ENCODE data around the gene KMT5B.
A peak's percentile ranks its signal among the peaks of the same experiment; 100 is the strongest.

Gene KMT5B

DNA sequence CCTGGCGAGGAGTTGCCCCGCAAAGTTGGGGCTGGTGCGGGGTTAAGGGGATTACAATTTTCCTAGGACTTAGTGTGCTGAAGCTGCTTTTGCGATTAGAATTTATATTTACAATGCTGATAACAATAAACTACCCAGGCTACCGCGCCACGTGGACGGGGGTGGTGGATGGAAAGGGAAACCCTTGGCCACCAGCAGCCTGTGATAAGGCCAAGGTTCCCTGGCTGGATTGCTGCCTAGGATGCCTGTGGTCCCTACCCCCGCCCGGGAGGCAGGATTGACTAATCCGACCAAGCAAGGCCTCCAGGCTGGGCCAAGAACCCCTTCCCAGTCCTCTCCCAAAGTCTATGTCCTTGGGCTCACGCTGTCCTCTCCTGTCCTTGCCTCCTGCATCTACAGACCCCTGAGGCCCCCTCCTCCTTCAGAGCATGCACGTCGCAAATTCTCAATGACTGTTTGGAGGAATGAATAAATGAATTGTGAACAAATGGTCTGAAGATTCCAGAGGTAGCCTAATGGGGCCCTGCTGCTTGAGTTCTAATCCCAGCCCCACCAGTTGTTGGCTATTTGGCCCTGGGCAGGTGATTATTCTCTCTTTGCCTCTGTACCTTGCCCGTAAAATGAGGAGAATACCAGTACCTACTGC is 84.3 kb downstream of the KMT5B start:
- H3K27ac ChIP-seq = peak overlapping the region in 9 of 21 experiments; percentile 5 to 80 (median 47)

DNA sequence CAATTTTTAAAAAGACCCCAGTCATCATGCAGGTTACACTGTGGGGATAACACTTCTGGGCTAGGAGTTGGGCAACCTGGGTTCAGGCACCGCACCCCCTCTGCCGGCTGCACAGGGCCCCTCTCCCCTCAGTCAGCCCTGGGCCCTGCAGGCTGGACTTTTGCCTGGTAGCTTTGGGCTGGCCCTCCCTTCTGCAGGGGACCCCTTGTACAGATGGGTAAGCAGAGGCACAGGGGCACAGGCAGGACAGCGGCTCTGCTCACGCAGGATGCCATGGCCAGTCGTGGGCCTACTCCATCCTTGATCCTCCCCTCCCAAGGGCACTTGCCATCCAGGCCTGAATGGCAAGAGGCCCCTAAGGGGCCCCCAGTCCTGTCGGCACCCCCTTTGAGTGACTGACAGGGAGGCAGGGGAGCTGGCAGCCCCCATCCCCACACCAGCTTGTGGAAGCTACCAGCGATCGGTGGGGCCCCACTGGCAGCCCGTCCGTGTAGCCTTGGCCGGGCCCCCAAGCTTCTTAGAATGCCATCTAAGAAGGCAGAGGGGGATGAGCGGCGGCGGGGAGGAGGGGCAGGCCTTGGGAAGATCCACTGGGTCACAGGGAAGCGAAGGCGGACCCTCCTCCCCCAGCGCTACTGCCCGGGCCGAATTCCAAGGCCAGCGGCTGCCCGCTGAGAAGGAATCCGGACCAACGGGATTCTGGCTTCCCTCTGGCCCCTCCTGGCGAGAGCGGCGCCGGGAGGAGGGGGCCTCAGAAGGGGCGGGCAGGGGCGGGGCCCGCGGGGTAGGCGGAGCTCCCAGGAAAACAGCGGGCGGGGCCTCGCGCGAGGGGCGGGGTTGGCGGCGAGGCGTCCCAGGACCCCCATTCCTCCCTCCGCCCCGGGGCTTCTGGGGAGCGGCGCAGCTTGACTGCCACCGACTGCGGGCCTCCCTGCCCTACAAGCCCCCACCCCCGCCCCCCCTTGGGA is 85.1 kb downstream of the KMT5B start:
- H3K4me3 ChIP-seq = peak overlapping the region; percentile 19 to 37 (median 27)
- H3K27ac ChIP-seq = peak overlapping the region in 10 of 21 experiments; percentile 10 to 80 (median 49)

More for the DNA sequence above, 84.3 kb downstream of the KMT5B start:
- H3K4me3 ChIP-seq = peak overlapping the region; percentile 19 to 37 (median 27)

DNA sequence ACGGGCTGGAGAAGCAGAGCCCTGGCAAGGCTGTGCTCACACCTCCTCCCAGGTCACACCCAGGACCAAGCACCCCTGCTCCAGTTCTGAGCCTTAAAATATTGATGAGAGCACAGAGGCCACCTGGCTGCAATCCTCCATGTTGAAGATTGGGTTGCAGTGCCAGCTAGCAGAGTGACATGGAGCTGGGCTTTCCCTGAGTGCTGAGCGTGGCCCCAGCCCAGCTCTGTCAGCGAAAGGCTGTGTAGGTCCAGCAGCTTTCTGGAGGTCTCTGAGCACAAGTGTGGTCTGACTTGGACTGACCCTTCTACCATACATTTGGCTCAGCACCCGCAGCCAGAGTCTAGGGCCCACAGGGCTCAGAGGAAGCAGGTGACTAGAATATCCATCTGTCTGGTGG is 87.9 kb downstream of the KMT5B start:
- no peak overlapping the region for H3K27ac ChIP-seq
- no peak overlapping the region for H3K4me3 ChIP-seq

DNA sequence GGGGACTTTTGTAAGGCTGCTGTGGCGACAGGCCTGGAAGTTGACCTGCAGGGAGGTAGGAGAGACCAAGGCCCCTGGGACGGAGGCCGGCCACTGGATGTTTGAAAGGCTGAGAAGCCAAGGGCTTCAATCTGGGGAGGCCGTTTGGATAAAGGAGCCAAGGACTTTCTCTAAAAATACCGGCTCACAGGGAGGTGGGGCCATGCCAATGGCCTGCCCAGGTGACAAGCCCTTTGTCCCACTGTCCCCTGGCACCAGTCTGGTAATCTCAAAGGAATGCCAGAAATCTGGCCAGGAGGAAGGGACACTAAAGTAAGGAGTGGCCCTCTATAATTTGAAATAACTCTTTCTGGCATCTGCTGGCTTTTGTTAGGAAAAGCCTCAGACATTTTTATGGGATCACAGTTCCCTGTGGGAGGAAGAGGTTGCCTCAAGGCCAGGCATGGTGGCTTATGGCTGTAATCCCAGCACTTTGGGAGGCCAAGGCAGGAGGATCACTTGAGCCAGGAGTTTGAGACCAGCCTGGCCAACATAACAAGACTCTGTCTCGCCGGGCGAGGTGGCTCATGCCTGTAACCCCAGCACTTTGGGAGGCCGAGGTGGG is 90.1 kb downstream of the KMT5B start:
- Histone ChIP-seq H3K27ac (peak overlapping the region in 1 of 21 experiments; percentile 26), H3K4me3 (no peak overlapping the region)

DNA sequence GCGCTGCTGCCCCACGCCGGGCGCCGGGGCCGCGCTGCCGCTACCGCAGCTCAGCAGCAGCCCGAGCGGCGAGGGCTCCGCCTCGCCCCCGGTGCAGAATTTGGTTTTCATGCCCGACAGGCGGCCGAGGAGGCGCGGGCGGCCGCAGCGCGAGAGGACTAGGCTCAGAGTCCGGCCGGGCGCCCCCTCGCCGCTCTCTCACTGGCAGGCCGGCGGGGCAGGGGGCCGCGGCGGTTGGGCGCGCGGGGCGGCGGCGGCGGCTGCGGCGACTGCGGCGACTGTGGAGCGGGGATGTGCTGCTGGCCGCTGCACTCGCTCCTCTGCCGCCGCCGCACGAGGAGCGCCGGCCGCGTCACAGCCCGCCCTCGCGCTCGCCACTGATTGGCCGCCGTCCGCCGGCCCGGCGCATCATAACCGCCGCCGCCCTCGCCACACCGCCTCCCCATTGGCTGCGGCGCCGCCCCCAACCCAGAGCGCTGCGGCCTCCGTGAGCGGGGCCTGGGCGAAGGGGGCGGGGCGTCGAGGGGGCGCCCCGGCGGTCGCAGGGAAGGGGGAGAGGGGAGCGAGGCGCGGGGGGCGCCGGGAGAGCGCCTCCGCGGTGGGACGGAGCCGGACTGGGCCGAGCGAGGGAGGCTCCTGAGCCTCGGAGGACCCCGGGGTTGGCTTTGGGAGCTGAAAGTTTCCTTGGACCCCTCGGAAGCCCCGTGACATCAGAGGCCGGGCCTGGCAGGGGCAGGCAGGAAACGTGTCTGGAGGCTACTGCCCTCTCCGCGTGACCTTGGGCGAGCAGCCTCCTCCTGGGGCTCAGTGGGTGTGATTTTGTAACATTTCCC is 91.8 kb downstream of the KMT5B start, which contains the start of gene CHKA:
Gene CHKA, minus strand, starts transcription at position 322 of the 833 bp plus-strand sequence. Its CDS starts 211 bp downstream, at position 111.
- Histone ChIP-seq H3K4me3 (peak within 1 kb of the TSS; percentile 43 to 63 (median 56)), H3K27ac (peak within 1 kb of the TSS; percentile 73 to 99 (median 86))

DNA sequence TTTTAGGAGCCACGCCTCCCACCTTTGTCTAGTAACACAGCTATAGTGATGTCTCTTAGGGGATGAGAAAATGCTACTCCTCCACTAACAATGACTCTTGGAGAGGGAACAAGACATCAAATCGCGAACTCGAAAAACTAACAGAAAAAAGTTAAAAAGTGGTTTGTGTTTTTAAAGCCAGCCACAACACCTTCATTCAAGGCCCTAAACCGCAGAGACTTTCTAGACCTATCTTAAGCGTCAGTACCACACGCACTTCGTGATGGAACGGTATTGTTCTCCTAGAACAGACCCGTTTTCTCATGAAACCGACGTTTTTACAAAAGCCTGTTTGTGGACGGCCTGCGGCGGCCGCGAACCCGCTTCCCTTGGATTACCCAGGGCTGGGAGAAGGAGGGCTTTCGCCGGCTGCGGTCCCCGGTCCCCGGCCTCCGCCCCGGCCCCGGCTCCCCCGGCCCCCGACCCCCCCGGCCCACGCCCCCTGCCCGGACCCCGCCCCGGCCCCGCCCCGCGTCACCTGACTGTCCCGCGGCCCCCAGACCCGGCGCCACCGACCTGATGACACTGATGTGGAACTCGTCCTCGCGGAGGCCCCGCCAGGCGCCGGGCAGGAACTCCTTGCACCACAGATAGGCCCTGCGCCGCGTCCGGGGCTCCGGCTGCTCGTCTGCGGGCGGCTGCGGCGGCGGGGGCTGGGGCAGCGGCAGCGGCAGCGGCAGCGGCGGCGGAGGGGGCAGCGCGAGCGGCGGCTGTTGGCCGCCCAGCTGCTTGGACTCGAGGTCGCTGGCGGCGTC is 92.6 kb downstream of the KMT5B start:
- Histone ChIP-seq H3K27ac (peak overlapping the region in 16 of 21 experiments; percentile 33 to 99 (median 78)), H3K4me3 (peak overlapping the region; percentile 43 to 63 (median 56))

DNA sequence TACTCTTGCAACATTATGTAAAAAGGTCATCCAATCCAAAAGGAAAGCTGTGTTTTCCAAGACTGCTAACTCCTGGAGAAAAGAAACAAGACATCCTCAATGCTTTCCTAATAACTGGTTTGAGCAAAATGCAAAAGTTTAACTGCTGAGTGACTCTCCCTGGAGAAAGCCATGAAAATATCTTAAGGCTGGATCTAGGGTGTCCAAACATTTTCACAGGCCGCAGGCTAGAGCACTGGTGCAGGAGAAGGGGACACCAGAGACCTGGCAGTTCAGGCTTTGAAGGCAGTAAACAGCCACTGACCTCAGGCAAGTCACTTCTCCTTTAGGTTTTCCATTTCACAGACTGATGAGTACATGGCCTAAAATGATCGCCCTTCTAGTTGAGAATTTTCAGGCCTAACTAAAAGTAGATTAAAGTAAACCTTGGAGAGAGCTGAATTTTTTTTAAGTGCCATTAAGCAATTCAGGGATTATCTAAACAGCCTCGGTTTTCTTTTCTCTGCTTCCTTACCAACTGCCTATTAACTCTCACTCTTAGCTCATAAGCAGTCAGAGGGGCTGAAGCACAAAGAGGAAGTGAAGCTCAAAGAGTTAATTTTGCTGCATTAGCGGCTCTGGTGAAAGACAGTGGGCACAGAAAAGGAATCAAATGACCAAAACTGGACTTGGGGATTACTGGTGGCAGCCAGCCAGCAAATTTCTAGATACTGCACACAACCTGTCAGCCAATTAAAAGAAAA is 94.2 kb downstream of the KMT5B start:
- H3K27ac ChIP-seq = peak overlapping the region in 12 of 21 experiments; percentile 7 to 57 (median 28)
- no peak overlapping the region for H3K4me3 ChIP-seq

DNA sequence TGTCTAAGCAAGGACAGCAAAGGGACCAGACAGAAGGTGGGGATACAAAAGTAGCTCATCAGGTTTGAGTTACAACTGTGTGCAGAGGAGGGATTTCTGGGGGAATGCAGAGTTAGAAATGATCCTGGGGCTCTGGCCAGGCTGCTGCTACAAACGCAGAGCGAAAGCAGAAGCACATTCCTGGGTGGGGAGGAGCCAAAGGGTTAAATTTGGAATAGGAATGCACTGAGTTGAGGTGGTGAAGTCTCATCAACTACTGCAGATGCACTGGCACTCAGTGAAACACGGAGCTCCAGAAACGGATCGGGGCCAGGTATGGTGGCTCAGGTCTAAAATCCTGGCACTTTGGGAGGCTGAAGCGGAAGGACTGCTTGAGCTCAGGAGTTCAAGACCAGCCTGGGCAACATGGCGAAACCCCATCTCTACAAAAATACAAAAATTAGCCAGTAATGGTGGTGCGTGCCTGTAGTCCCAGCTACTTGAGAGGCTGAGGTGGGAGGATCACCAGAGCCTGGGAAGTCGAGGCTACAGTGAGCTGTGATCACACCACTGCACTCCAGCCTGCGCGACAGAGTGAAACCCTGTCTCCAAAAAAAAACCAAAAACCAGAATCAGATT is 95.1 kb downstream of the KMT5B start:
- H3K27ac ChIP-seq = peak overlapping the region in 1 of 21 experiments; percentile 49
- no peak overlapping the region for H3K4me3 ChIP-seq

DNA sequence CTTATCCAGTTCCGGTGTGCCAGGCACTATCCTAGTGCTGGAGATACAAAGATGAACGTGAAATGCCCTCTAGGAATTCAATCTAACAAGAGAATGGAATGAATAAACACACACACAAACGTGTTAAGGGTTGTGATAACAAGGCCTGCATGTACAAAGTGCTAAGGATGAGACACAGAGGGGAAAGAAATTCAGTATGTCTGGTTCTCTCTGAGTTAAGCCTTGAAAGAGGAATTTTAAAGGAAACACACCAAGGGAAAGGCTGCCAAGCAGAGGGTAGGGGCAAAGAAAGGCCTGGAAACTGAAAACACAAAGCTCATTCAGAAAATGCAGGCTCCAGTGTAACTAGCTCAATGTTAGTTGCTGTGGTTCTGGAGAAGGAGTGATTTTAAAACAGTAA is 96.1 kb downstream of the KMT5B start:
- peak overlapping the region in 1 of 21 experiments; percentile 42 for H3K27ac ChIP-seq
- H3K4me3 ChIP-seq = no peak overlapping the region

DNA sequence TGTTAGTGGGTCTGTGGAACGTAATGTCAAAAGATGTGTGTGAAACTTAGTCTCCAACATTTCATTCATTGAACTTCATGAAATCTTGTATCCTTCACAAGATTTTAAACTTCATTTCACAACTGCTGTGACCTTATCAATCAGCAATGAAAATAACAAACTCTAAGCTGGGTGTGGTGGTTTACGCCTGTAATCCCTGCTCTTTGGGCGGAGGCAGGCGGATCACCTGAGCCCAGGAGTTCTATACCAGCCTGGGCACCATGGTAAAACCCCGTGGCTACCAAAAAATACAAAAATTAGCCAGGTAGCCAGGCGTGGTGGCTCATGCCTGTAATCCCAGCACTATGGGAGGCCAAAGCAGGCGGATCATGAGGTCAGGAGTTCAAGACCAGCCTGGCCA is 97.0 kb downstream of the KMT5B start:
- H3K4me3 ChIP-seq = no peak overlapping the region

DNA sequence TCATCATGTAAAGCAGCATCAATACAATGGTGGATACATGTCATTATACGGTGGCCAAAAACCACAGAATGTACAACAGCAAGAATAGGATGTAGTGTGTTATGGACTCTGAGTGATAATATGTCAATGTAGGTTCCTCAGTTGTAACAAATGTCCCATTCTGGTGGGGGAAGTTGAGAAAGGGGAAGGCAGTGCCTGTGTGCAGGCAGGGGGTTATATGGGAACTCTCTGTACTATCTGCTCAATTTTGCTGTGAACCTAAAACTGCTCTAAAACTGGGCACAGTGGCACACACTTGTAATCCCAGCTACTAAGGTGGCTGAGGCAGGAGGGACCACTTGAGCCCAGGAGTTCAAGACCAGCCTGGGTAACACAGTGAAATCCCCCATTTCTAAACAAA is 97.8 kb downstream of the KMT5B start:
- H3K27ac ChIP-seq = no peak overlapping the region
- H3K4me3 ChIP-seq = no peak overlapping the region

More for the DNA sequence above, 97.0 kb downstream of the KMT5B start:
- H3K27ac ChIP-seq = no peak overlapping the region

DNA sequence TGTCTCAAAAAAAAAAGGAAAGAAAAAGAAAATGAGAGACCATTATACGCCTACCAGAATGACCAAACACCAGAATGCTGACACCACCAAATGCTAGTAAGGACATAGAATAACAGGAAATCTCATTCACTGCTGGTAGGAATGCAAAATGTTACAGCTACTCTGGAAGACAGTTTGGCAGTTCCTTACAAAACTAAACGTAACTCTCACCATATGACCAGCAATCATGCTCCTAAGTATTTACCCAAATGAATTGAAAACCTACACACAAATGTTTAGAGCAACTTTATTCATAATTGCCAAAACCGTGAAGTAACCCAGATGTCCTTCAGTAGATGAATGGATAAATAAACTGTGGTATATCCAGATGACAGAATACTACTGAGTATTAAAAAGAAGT is 99.1 kb downstream of the KMT5B start:
- Histone ChIP-seq H3K4me3 (no peak overlapping the region), H3K27ac (peak overlapping the region in 1 of 21 experiments; percentile 11)

DNA sequence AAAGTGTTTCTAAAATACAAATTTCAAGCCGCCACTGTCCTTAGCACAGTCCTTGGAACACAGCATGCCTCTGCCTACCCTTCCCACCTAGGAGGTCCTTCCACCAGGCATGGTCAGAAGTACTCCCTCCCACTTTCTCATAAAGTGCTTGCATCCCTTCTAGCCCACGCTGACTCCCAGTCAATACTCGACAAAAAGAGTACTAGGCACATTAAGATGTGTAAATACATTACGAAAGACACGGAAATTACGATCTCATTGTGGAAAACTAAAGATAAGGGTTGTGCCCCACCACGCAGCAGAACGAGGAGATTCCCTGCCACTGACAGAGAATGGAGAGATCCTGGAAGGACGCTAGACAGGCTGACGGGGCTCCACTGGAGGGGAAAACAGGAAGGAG is 105.4 kb downstream of the KMT5B start:
- H3K27ac ChIP-seq = no peak overlapping the region
- H3K4me3 ChIP-seq = no peak overlapping the region

DNA sequence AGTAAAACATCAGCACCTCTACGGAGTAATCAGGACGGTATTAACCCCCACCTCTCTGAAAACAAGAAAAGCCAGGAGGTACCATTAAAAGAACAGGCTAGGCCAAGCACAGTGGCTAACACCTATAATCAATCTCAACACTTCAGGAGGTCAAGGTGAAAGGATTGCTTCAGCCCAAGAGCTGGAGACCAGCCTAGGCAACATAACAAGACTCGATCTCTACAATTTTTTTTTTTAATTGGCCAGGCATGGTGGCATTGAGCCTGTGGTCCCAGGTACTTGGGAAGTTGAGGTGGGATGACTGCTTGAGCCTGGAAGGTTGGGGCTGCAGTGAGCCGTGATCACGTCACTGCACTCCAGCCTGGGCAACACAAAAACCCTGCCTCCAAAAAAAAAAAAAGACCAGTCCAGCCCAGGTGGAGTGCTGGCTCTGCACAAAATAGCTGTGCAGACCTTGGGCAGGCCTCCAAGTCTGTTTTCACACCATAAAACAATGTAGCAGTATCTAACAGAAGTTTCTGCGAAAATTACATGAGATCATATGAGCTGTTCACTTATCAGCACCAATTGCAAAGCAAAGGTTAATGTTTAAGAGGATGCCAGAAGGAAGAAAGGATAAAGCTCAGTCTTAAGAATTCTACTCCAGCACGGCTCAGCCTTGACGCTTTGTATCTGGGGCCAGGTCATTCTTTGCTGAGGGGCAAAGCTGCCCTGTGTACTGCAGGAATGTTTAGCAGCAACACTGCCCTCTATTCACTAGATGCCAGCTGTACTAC is 106.7 kb downstream of the KMT5B start:
- H3K4me3 ChIP-seq = no peak overlapping the region
- no peak overlapping the region for H3K27ac ChIP-seq

Measured in skin epidermis (tissue), 12 donors.